Measurements from ENCODE around the gene ACACB.

Gene ACACB

GRCh38 chr12:109281452-109281851 is 165.1 kb downstream of the ACACB start:
- no peak for DNase-seq

GRCh38 chr12:109284392-109284791 is 168.0 kb downstream of the ACACB start:
- no peak for DNase-seq

GRCh38 chr12:109286252-109286651 is 169.9 kb downstream of the ACACB start:
- DNase-seq, result no peak

GRCh38 chr12:109286652-109287051 is 170.3 kb downstream of the ACACB start:
- no peak for DNase-seq

GRCh38 chr12:109287181-109287580 is 170.8 kb downstream of the ACACB start:
- DNase-seq, result no peak

GRCh38 chr12:109287811-109288469 is 171.6 kb downstream of the ACACB start:
- DNase-seq, result no peak

GRCh38 chr12:109288571-109288970 is 172.2 kb downstream of the ACACB start:
- DNase-seq, result no peak

- DNase-seq, result no peak
Observed at GRCh38 chr12:109289004-109289403, 172.6 kb downstream of the ACACB start.

- DNase-seq, result no peak
Observed at GRCh38 chr12:109289551-109289950, 173.2 kb downstream of the ACACB start.

GRCh38 chr12:109290061-109290460 is 173.7 kb downstream of the ACACB start:
- DNase-seq, result no peak

GRCh38 chr12:109291117-109291516 is 174.7 kb downstream of the ACACB start:
- no peak for DNase-seq

GRCh38 chr12:109291521-109292341 is 175.3 kb downstream of the ACACB start:
- peak; percentile 98 for DNase-seq

GRCh38 chr12:109292342-109292711 is 175.9 kb downstream of the ACACB start:
- DNase-seq, result no peak

- no peak for DNase-seq
Observed at GRCh38 chr12:109293106-109293505, 176.7 kb downstream of the ACACB start.

GRCh38 chr12:109294286-109294796 is 178.0 kb downstream of the ACACB start:
- DNase-seq, result no peak

GRCh38 chr12:109295764-109296425 is 179.5 kb downstream of the ACACB start:
- DNase-seq, result no peak

GRCh38 chr12:109296431-109296830 is 180.0 kb downstream of the ACACB start:
- no peak for DNase-seq

GRCh38 chr12:109299849-109300248 is 183.5 kb downstream of the ACACB start:
- no peak for DNase-seq

GRCh38 chr12:109301643-109302168 is 185.3 kb downstream of the ACACB start:
- no peak for DNase-seq

GRCh38 chr12:109302358-109302757 is 186.0 kb downstream of the ACACB start:
- no peak for DNase-seq

- no peak for DNase-seq
Observed at GRCh38 chr12:109302770-109303169, 186.4 kb downstream of the ACACB start.

- DNase-seq, result no peak
Observed at GRCh38 chr12:109304485-109304884, 188.1 kb downstream of the ACACB start.

GRCh38 chr12:109305547-109305946 is 189.2 kb downstream of the ACACB start:
- DNase-seq, result no peak
